Activated T-cell treated with anti-CD3 and anti-CD28 coated beads for 4 hours (primary cell): Measurements from ENCODE around the gene GTPBP1.

ENCODE experiments used
- DNase-seq: peaks from one replicate; pipeline ENCODE4 v3.0.0-alpha.2; 2020

Gene GTPBP1

DNA sequence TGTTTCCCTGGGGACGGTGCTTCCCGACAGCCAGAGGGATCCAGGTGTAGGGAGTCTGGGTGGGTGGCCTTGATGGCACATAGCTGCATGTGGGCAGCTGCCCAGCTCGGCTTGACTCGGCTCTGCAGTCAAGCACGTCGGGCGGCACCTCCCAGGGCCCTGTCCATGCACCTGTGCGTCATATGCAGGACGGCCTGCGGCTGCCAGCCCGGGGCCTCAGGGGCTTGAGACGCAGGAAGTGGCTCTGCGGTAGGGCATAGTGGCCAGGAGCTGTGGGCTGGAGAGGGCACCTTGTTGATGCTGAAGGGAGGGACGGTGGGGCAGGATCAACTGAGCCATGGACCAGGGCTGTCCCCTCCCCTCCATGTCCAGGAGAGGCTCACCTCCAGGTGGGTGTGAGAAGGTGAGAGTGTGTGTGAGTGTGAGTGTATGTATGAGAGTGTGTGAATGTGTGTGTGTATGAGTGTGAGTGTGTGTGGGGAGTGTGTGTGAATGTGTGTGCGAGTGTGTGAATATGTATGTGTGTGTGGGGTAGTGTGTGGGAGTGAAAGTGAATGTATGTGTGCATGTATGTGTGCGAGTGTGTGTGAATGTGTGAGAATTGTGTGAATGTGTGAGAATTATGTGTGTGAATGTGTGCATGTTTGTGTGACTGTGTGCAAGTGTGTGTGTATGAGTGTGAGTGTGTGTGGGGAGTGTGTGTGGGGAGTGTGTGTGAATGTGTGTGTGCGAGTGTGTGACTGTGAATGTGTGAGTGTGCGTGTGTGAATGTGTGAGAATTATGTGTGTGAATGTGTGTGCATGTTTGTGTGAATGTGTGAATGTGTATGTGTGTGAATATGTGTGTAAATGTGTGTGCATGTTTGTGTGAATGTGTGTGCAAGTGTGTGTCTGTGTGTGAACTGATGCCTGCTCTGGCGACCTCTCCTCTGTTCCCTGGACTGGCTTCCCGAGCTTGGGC, 55.7 kb downstream of the GTPBP1 start:
- no peak for DNase-seq

DNA sequence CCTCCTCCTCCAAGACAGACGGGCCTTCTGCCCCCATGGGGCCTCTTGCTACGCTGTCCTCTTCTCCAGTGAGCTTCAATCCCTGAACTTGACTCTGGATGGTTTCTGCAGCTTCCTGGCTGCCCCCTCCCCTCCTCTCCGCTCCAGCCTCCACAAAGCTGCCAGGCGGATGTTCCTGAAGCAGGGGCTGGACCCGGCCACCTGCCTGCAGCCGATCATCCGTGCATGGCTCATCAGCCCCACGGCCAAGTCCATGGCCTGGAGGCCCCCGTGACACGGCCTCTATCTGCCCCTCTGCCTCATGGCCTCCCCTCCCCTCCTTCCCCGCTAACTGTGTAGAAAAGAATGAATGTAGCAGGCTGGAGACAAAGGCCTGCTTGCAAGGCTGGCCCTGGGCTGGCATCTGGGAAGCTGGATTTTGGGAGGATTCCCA, 56.8 kb downstream of the GTPBP1 start:
- DNase-seq = no peak

DNA sequence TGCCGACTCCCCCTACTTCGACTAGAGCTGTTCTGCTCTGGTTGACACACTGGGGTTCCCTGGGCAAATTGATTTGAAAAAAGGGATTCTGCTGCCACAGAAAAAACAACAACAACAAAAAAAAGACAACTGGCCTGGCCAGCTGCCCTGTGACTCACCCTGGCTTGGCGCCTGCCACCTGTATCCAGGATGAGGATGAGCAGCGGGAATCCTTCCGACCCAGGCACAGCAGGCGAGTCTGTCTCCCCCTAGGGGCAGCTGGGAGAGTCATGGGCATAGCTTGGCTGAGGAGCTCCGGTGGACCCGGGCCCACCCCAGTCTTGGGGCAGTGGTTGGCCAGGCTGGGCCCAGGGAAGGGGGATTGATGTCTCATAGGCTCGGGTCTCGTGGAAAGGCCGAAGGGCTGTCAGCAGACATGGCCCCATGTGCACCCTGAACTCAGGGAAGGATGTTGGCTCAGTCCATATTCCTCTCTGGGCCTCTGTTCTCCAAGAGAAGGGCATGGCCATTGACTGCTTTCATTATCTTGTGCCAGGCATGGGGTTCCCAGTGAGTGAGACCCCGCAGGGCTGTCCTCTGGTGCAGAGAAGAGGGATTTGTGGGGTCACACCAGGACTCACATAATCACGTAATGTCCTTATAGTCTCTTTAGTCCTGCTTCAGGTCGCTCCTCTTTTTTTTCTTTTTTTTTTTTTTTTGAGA, 60.5 kb downstream of the GTPBP1 start:
- no peak for DNase-seq

DNA sequence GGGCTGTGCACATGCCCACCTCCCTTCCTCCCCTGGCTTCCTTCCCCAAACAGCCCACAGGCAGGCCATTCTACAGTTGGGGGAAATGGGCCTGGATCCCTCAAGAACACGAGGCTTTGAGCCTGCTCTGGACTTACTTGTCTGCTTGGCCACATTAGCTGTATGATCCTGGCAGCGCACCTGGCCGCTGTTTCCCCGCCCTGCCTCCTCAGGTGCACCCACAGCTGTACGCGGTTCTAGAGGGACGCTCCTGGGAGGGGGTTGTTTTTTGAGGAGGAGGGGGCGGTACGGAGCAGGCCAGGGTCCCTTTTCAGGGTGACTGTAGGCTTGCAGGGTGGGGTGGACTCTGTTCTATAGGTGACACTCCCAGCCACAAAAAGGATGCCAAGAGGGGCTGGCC, 61.6 kb downstream of the GTPBP1 start:
- DNase-seq = no peak

DNA sequence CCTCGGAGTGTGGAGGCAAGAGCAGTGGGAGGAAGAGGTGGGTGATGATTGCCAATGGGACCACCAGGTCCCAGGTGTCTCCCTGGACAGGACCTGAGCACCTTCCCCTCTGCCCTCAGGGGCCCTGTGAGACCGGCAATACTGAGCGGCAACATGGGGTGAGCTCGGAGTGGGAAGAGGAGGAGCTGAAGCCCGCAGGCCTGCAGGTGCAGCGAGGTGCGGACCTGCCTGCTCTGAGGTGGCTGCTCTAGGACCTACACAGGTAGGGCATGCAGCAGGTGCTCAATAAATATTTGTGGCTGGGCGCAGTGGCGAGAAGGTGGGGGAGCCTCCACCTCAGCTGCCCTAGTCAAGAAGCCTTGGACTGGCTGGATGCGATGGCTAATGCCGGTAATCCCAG, 62.3 kb downstream of the GTPBP1 start:
- DNase-seq = no peak

DNA sequence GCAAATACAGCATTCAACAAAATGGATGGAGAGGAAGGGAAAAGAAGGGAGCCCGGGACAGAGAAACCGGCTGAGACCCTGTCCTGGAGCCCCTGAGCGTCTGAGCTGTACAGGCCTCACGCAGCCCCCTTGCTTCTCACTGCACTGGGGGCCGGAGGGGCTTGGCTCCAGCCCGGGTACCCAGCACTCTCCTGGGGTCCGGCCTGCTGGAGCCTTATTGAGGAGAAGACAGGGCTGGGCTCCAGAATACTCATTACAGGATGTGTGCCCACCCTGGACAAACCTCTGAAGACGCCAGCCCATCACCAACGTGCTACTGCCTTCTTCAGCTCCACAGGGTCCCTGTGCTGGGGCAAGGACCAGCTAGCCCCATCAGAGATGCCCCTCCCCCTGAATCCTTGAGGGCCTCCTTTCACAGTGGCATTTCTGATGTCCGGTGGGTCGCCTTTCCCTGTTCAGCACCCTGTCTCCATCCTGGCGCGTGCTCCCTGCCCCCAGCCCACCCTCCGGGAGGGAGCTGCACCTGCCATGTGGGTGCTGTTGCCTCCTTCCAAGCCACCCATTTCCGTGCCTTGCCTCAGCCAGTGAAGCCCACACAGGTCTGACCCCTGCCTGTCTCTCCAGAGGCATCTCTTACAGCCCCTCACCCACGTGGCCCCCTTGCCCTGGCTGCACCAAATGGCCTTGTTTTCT, 64.7 kb downstream of the GTPBP1 start:
- no peak for DNase-seq

DNA sequence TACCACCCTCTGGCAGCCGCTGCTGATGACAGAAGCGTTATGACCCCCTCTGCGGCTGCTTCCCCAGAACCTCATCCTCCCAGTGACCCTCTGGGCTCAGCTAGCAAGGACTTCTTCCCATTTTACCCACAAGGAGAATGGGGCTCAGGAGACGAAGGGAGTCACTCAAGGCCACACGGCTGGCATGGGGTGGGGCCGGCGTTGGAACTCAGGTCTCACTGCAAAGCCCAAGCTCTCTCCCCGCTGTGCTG, 66.8 kb downstream of the GTPBP1 start:
- DNase-seq = no peak

DNA sequence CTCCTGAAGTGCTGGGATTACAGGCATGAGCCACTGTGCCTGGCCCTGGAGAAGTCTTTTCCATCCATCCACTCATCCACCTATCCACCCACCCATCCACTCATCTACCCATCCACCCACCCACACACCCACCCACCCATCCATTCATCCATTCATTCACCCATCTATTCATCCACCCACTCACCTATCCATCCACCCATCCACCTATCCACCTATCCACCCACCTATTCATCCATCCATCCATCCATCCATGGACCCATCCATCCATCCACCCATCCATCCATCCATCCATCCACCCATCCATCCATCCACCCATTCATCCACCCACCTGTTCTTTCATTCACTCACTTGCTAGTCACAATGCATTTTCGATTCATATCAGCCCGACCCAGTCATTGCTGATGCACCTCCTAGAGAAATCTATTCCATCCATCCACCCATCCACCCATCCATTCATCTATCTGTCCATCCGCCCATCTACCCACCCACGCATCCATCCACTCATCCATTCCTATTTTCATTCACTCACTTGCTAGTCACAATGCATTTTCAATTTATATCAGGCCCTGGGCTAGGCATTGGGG, 67.7 kb downstream of the GTPBP1 start:
- no peak for DNase-seq

DNA sequence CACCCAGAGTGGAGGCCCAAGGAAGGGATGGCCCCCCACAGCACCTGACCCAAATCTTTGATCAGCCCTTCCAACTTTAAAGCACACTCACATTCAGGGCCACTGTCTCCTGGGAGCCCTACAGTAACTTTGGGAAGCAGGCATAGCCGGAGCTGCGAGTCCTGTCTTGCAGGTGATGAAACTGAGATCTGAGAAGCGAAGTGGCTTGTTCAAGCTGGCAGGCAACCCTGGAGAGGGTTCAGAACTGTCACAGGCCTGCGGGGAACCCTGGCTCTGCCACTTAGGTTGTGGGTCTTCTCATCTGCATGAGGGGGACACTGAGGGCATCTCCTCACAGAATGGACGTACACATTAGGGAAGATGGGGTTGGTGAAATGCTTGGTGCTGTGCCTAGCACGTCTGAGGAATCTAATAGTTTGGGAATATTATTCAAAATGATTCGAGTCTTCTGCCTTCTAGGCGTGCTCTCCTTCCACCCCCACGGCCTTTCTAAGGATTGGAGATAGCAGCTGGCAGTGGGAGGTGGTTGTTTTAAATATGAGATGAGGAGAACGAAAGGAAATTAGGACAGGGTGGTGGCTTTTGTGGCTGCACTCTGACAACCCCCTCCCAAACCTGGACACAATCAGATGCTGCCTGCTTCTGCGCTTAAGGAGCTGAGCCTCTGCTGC, 68.9 kb downstream of the GTPBP1 start:
- DNase-seq = no peak

DNA sequence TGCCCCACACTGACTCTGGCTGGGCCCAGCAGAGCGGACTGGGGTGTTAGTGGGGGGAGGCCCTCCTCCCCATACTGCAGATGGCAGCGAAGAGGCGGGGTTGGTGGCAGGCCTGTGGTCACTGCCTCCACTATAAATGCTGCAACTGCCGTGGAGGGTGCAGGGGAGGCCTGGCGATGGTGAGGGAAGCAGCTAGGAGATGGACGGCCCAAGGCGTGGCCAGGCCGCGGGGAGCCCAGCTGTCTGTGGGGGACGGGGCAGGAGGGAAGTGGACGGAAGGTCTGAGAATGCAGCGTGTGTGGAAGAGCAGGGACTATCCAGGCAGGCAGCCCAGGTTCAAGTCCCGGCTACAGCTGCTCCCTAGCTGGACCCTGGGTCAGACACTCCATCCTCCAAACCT, 69.9 kb downstream of the GTPBP1 start:
- DNase-seq = no peak

DNA sequence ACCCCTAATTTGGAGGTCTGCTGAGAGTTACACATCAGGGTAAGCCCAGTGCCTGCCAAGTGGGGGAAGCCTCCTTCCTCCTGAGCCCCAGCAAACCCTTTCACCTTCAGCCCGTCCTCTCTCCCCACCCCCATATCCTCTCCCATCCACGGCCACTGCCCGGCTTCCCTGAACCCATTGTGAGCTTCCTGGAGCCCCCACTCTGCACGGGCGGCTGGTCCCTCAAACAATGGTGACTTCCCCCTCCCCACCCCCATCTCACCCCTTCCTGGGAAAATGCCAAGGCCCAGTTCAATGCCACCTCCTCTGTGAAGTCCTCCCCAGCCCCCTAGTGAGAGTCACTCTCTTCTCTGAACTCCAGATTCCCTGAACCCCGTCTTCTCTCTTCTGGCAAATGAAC, 70.3 kb downstream of the GTPBP1 start:
- DNase-seq = no peak

DNA sequence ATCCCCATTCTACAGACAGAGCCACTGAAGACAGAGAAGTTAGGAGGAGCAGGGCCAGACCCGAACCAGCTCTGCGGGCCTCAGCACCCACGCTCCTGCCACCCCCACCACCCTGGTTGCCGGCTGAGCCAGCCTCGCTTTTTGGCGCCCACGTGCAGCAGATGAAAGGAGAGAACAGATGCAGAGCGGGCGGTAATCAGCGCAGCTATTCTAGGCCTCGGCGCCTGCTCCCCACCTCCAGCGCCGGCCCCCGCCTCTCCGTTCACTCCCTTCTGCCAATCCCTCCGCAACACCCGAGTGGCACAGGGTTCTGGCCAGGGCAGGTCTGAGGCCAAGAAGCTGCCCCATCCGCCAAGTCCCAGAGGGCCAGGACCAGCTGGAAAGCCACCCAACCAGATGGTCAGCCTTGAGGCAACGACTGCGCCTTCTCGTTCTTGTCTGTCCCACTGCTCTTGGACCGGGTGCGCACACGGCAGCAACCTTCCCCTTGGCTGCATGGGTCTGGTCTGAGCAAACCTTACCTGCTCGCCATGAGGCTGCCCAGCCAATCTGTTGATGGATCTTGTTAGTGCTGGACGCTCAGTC, 71.4 kb downstream of the GTPBP1 start:
- no peak for DNase-seq

DNA sequence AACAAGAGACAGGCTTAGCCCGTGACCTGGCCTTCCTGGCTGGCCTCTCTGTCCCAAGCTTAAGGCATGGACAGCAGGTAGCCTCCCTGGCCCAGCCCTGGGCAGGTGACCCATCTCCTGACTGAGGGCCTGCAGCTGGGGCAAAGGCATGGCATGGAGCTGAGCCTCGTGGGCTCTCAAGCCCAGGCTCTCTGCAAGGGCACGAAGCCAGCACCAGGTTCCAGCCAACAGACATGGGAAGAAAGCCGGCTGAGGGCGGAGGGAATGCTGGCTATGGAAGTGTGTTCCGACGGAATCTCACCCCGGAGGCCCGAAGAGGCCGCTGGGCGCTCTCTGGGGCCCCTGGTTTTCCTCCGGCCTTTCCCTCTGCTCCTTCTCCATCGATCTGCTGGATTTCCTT, 75.3 kb downstream of the GTPBP1 start:
- no peak for DNase-seq

DNA sequence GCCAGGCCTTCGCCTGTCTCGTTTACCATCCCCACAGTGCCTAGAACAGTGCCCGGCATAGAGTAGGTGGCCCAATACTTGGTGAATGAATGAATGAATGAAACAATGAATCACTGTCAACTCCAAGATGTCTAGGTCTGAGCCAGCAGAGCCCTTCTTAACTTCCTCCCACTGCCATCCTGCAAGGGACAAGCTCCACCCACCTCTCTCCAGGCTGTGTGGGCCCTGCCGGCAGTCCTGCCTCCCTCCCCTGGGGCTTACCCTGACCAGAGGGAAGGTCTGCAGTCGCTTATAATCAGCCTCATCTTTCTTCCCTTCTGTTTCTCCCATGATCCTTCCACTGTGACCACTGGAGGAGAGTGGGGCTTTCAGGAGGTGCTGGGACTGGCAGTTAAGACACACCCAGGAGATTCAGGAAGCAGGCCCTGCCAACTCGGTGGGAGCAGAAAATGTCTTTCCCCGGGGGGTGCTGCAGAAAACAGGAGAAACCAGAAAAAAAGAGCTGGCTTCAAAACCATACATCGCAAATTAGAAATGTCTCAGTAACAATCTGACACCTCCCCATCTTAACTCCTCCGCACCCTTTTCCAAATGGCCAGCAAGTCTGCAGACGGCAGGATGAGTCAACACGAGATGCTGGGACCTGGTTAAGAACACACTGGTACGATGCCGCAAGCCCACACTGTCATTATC, 76.8 kb downstream of the GTPBP1 start:
- DNase-seq = no peak
